Hepatocyte (in vitro differentiated cells): ENCODE results near the gene PAPOLG. TPM values are rescaled to one million over a fixed set of nuclear protein-coding genes. Genes with fewer than 3 reads are reported as not detected.

Experiments
- DNase-seq: peaks from one replicate; pipeline ENCODE4 v3.0.0-alpha.2; 2016; ENCODE audit warnings: low spot score
- H2AFZ ChIP-seq: fragments of 200-600 bp; sonication (generic); 2 replicates; pipeline ENCODE4 v1.6.0; 2016; ENCODE audit warnings: antibody characterized with exemption, mild to moderate bottlenecking
- H3K27ac ChIP-seq: fragments of 200-600 bp; sonication (generic); 2 replicates; pipeline ENCODE4 v1.5.1; 2016; ENCODE audit warnings: mild to moderate bottlenecking
- H3K27me3 ChIP-seq: fragments of 200-600 bp; sonication (generic); 2 replicates; pipeline ENCODE4 v1.6.1; 2016
- H3K36me3 ChIP-seq: fragments of 200-600 bp; sonication (generic); replicated peaks from 2 replicates; pipeline ENCODE4 v1.5.1; 2016; ENCODE audit warnings: low read depth; ENCODE audit not compliant: insufficient read depth
- H3K4me1 ChIP-seq: fragments of 200-600 bp; sonication (generic); 2 replicates; pipeline ENCODE4 v1.5.1; 2016; ENCODE audit warnings: mild to moderate bottlenecking, moderate library complexity; ENCODE audit not compliant: insufficient read depth
- H3K4me2 ChIP-seq: fragments of 200-600 bp; sonication (generic); 2 replicates; pipeline ENCODE4 v1.6.0; 2016
- H3K4me3 ChIP-seq: fragments of 200-600 bp; sonication (generic); 2 replicates; pipeline ENCODE4 v1.5.1; 2016; ENCODE audit warnings: mild to moderate bottlenecking
- H3K79me2 ChIP-seq: fragments of 200-600 bp; sonication (generic); 2 replicates; pipeline ENCODE4 v1.6.0; 2017; ENCODE audit warnings: mild to moderate bottlenecking
- H3K9me2 ChIP-seq: fragments of 200-600 bp; sonication (generic); replicated peaks from 2 replicates; pipeline ENCODE4 v1.6.0; 2017; ENCODE audit warnings: mild to moderate bottlenecking; ENCODE audit not compliant: insufficient read depth
- H3K9me3 ChIP-seq: fragments of 200-600 bp; sonication (generic); 2 replicates; pipeline ENCODE4 v1.5.1; 2016; ENCODE audit warnings: low read depth, mild to moderate bottlenecking
- H4K20me1 ChIP-seq: fragments of 200-600 bp; sonication (generic); 2 replicates; pipeline ENCODE4 v1.6.0; 2016; ENCODE audit warnings: mild to moderate bottlenecking; ENCODE audit not compliant: insufficient read depth, poor library complexity, severe bottlenecking
- CTCF ChIP-seq: fragments of 200-600 bp; sonication (generic); IDR thresholded peaks from 2 replicates; pipeline ENCODE4 v1.5.1; 2016; ENCODE audit warnings: antibody characterized with exemption, mild to moderate bottlenecking; ENCODE audit not compliant: poor library complexity
- EZH2 ChIP-seq: fragments of 200-600 bp; sonication (generic); IDR thresholded peaks from 2 replicates; pipeline ENCODE4 v1.6.1; 2016; ENCODE audit warnings: antibody characterized with exemption, mild to moderate bottlenecking, borderline replicate concordance
- EZH2phosphoT487 ChIP-seq: fragments of 200-600 bp; sonication (generic); IDR thresholded peaks from one replicate; pipeline ENCODE4 v1.6.1; 2018; ENCODE audit warnings: antibody characterized with exemption, mild to moderate bottlenecking, low read depth, moderate library complexity; ENCODE audit not compliant: unreplicated experiment, severe bottlenecking
- WGBS: methylation state at CpG from one replicate; pipeline ENCODE4 v1.1.6; 2016; ENCODE audit warnings: low lambda C conversion rate; ENCODE audit errors: missing lambda C conversion rate; 5-methylcytosine and 5-hydroxymethylcytosine counted together
- polyA plus RNA-seq: library from polyadenylated mRNA; unstranded; fragments of >200 nt; fragmentation: Nextera tagmentation; extraction: Ambion mirVana; gene quantifications from 2 replicates; pipeline ENCODE4 v1.2.1, GENCODE V29; 2016
- total RNA-seq: library from RNA; depleted of rRNA; stranded (reverse); fragments of >200 nt; gene quantifications from 2 replicates; pipeline ENCODE4 v1.2.3, GENCODE V29; 2014

Gene PAPOLG
- total and polyA plus RNA-seq, 2 experiments from 2014 or later: 3.4 to 13.5 TPM

DNA sequence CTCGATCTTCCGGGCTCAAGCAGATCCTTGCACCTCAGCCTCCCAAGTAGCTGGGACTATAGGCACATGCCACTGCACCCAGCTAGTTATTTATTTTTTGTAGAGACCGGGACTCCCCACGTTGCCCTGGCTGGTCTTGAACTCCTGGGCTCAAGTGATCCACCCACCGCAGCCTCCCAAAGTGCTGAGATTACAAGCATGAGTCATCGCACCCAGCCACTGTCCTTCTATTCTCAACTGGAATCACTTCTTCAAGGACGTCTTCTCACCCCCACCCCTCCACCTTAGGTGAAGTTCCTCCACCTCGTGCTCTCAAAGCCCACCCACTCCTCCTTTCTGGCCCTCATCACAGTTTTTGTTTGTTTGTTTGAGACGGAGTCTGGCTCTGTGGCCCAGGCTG lies 71.3 kb downstream of the PAPOLG start:
- Histone ChIP-seq H3K4me1 (no peaks in the 10 kb centered on the region), H3K36me3 (no peaks in the 10 kb centered on the region), H3K27me3 (no peaks in the 10 kb centered on the region), H4K20me1 (no peaks in the 10 kb centered on the region), H3K79me2 (no peaks in the 10 kb centered on the region), H3K4me2 (no peak overlapping the region), H3K4me3 (no peak overlapping the region), H3K27ac (no peak overlapping the region), H3K9me2 (no peaks in the 10 kb centered on the region), H2AFZ (no peak overlapping the region), H3K9me3 (no peaks in the 10 kb centered on the region)
- TF ChIP-seq CTCF (no peak), EZH2 (no peak), EZH2phosphoT487 (no peak)
- WGBS: 80% methylated on average over 9 of the region's 9 CpGs
- DNase-seq: no peak

GRCh38 chr2:60830991-60831390 lies 74.9 kb downstream of the PAPOLG start:
- no peaks in the 10 kb centered on the region for H4K20me1 ChIP-seq
- H3K27ac ChIP-seq: no peak overlapping the region
- H3K4me1 ChIP-seq: no peaks in the 10 kb centered on the region
- H3K4me3 ChIP-seq: no peak overlapping the region
- no peak overlapping the region for H3K4me2 ChIP-seq
- TF ChIP-seq EZH2phosphoT487 (no peak), EZH2 (no peak), CTCF (no peak)
- WGBS: 74% methylated on average over 4 of the region's 4 CpGs
- no peaks in the 10 kb centered on the region for H3K9me3 ChIP-seq
- no peaks in the 10 kb centered on the region for H3K79me2 ChIP-seq
- H3K27me3 ChIP-seq: no peaks in the 10 kb centered on the region
- DNase-seq: no peak
- H2AFZ ChIP-seq: no peak overlapping the region
- no peaks in the 10 kb centered on the region for H3K36me3 ChIP-seq
- no peaks in the 10 kb centered on the region for H3K9me2 ChIP-seq

GRCh38 chr2:60831921-60832320 lies 75.9 kb downstream of the PAPOLG start:
- Histone ChIP-seq H3K27me3 (no peaks in the 10 kb centered on the region), H3K4me2 (no peak overlapping the region), H3K36me3 (no peaks in the 10 kb centered on the region), H3K9me3 (no peaks in the 10 kb centered on the region), H2AFZ (no peak overlapping the region), H3K4me3 (no peak overlapping the region), H3K9me2 (no peaks in the 10 kb centered on the region), H3K79me2 (no peaks in the 10 kb centered on the region), H3K4me1 (no peaks in the 10 kb centered on the region), H4K20me1 (no peaks in the 10 kb centered on the region), H3K27ac (no peak overlapping the region)
- no peak for TF ChIP-seq EZH2phosphoT487
- DNase-seq: no peak

- H4K20me1 ChIP-seq: no peaks in the 10 kb centered on the region
- H3K4me2 ChIP-seq: no peak overlapping the region
- no peaks in the 10 kb centered on the region for H3K4me1 ChIP-seq
- no peaks in the 10 kb centered on the region for H3K9me3 ChIP-seq
- H3K79me2 ChIP-seq: no peaks in the 10 kb centered on the region
- no peak for TF ChIP-seq EZH2
- no peak for TF ChIP-seq EZH2phosphoT487
- TF ChIP-seq CTCF: no peak
- H3K36me3 ChIP-seq: no peaks in the 10 kb centered on the region
- no peaks in the 10 kb centered on the region for H3K27me3 ChIP-seq
- no peaks in the 10 kb centered on the region for H3K9me2 ChIP-seq
- no peak for DNase-seq
- H2AFZ ChIP-seq: no peak overlapping the region
- WGBS: 43% methylated on average over 2 of the region's 2 CpGs
- H3K27ac ChIP-seq: no peak overlapping the region
- H3K4me3 ChIP-seq: no peak overlapping the region
These were observed 76.6 kb downstream of the PAPOLG start for GRCh38 chr2:60832621-60833020.
